Endothelial cell of umbilical vein (primary cell): Measurements from ENCODE around the gene RETREG2. TPM values are rescaled to one million over a fixed set of nuclear protein-coding genes. Genes with fewer than 3 reads are reported as not detected.

ENCODE experiments used
- BruUV-seq: library from RNA; stranded (reverse); fragments of 400-500 nt; replicated peaks from 2 replicates; lab custom pipeline; 2021; lab: Mats Ljungman, UMichigan
- CTCF ChIA-PET: fragments of 300-600, 350-600 bp; sonication (Branson Sonifier 250); formaldehyde crosslinking; loops from one replicate; lab custom pipeline; 2021; ENCODE audit warnings: antibody characterized with exemption, inconsistent platforms; lab: Charles Lee
- POLR2A ChIA-PET: fragments of 300-600, 350-600 bp; sonication (Branson Sonifier 250); formaldehyde crosslinking; loops from one replicate; lab custom pipeline; 2021; ENCODE audit warnings: antibody characterized with exemption, inconsistent platforms; lab: Charles Lee
- DNase-seq: peaks from one replicate; pipeline ENCODE4 v3.0.0-alpha.2; 2011; ENCODE audit warnings: low read depth, low spot score
- FAIRE-seq: peaks from 2 replicates; lab custom pipeline; 2011; peaks lifted over from hg19 to GRCh38; lab: Jason Lieb, UNC
- H2AFZ ChIP-seq: 2 replicates; pipeline ENCODE4 v1.6.0; 2012; ENCODE audit warnings: low read depth, low read length, control low read depth, inconsistent platforms
- H3K27ac ChIP-seq: 2 replicates; pipeline ENCODE4 v1.5.1; 2011; ENCODE audit warnings: low read depth, mild to moderate bottlenecking, control low read depth, low read length, moderate library complexity; ENCODE audit not compliant: insufficient read depth
- H3K27me3 ChIP-seq, 2 experiments: 2 replicates each; pipeline versions ENCODE4 v1.6.0 to v1.6.1; 2011; ENCODE audit warnings: low read length in 2 of 2, mixed read lengths in 1 of 2; ENCODE audit not compliant: control insufficient read depth in 2 of 2, insufficient read depth in 2 of 2
- H3K36me3 ChIP-seq, 2 experiments: 2 replicates in 1 of 2; 3 replicates in 1 of 2; pipeline ENCODE4 v1.5.1; 2011; ENCODE audit warnings: low read length in 2 of 2, mild to moderate bottlenecking in 1 of 2, moderate library complexity in 1 of 2; ENCODE audit not compliant: control insufficient read depth in 2 of 2, insufficient read depth in 2 of 2; ENCODE audit errors: extremely low read depth in 1 of 2
- H3K4me1 ChIP-seq: 3 replicates; pipeline ENCODE4 v1.5.1; 2011; ENCODE audit warnings: mild to moderate bottlenecking, low read length; ENCODE audit not compliant: control insufficient read depth, insufficient read depth; ENCODE audit errors: extremely low read depth
- H3K4me2 ChIP-seq: 2 replicates; pipeline ENCODE4 v1.6.1; 2011; ENCODE audit warnings: low read length, control low read depth, mixed read lengths; ENCODE audit not compliant: insufficient read depth
- H3K4me3 ChIP-seq, 3 experiments: fragments of 200-600 bp in 1 of 3; sonication (generic), shearing (Covaris generic) in 1 of 3; replicated peaks in 1 of 3; 2 replicates each; pipeline ENCODE4 v1.5.1; 2011 to 2016; ENCODE audit warnings: control low read depth in 3 of 3, low read length in 3 of 3, mild to moderate bottlenecking in 2 of 3, inconsistent platforms in 1 of 3, low read depth in 1 of 3, moderate library complexity in 1 of 3; ENCODE audit not compliant: insufficient read depth in 1 of 3
- H3K79me2 ChIP-seq: 2 replicates; pipeline ENCODE4 v1.6.0; 2012; ENCODE audit warnings: low read length, inconsistent platforms; ENCODE audit not compliant: control insufficient read depth, insufficient read depth
- H3K9ac ChIP-seq: replicated peaks from 2 replicates; pipeline ENCODE3; 2011; ENCODE audit warnings: low read length, control low read depth; ENCODE audit not compliant: insufficient read depth; ENCODE audit errors: extremely low read depth
- H3K9me1 ChIP-seq: replicated peaks from 3 replicates; pipeline ENCODE4 v1.6.0; 2011; ENCODE audit warnings: mild to moderate bottlenecking, low read length; ENCODE audit not compliant: control insufficient read depth, insufficient read depth; ENCODE audit errors: extremely low read depth
- H3K9me3 ChIP-seq: replicated peaks from 2 replicates; pipeline ENCODE4 v1.5.1; 2012; ENCODE audit warnings: low read length, inconsistent platforms; ENCODE audit not compliant: control insufficient read depth, insufficient read depth
- H4K20me1 ChIP-seq: replicated peaks from 2 replicates; pipeline ENCODE3; 2011; ENCODE audit warnings: mild to moderate bottlenecking, low read length; ENCODE audit not compliant: control insufficient read depth, insufficient read depth; ENCODE audit errors: extremely low read depth
- CTCF ChIP-seq, 2 donors: IDR thresholded peaks; 1 replicate in 1 of 2; 2 replicates in 1 of 2; pipeline ENCODE4 v1.5.1; 2011; ENCODE audit warnings: low read length in 2 of 2, mild to moderate bottlenecking in 2 of 2, moderate library complexity in 2 of 2, control low read depth in 1 of 2, inconsistent platforms in 1 of 2, low read depth in 1 of 2; ENCODE audit not compliant: insufficient read depth in 1 of 2; ENCODE audit errors: extremely low read depth in 1 of 2
- EZH2 ChIP-seq: IDR thresholded peaks from 2 replicates; pipeline ENCODE4 v1.6.1; 2012; ENCODE audit warnings: borderline replicate concordance, low read depth, mild to moderate bottlenecking, moderate library complexity, low read length, inconsistent platforms; ENCODE audit not compliant: severe bottlenecking
- FOS ChIP-seq: IDR thresholded peaks from 2 replicates; pipeline ENCODE4 v1.6.1; 2011; ENCODE audit warnings: mild to moderate bottlenecking, low read length, moderate library complexity, borderline replicate concordance; ENCODE audit not compliant: insufficient read depth
- GATA2 ChIP-seq: IDR thresholded peaks from 2 replicates; pipeline ENCODE4 v1.7.0; 2011; ENCODE audit warnings: low read depth, mild to moderate bottlenecking, moderate library complexity, mixed read lengths, low read length; ENCODE audit not compliant: insufficient read length, insufficient read depth
- JUN ChIP-seq: IDR thresholded peaks from 2 replicates; pipeline ENCODE4 v1.6.1; 2011; ENCODE audit warnings: borderline replicate concordance, low read depth; ENCODE audit not compliant: insufficient read length, insufficient read depth
- MAX ChIP-seq: IDR thresholded peaks from 2 replicates; pipeline ENCODE4 v1.6.1; 2011; ENCODE audit not compliant: insufficient read depth, insufficient read length
- MYC ChIP-seq: IDR thresholded peaks from one replicate; pipeline ENCODE4 v1.6.1; 2011; ENCODE audit warnings: mild to moderate bottlenecking, low read depth, low read length
- POLR2A ChIP-seq: IDR thresholded peaks from 2 replicates; pipeline ENCODE4 v1.6.1; 2012; ENCODE audit warnings: low read depth, mild to moderate bottlenecking, control low read depth, low read length
- POLR2AphosphoS5 ChIP-seq: IDR thresholded peaks from 2 replicates; pipeline ENCODE4 v1.6.1; 2012; ENCODE audit warnings: low read depth, mild to moderate bottlenecking, control low read depth, low read length, moderate library complexity; ENCODE audit not compliant: insufficient read depth
- dilution Hi-C: fragments of 300-500 bp; cut with MboI; formaldehyde crosslinking; loops from one replicate; pipeline ENCODE4 v1.15.0; 2019; ENCODE audit warnings: low sequenced_read_pairs; ENCODE audit not compliant: extremely low pct_ligation_motif_present
- intact Hi-C: fragments of 100-400 bp; cut with micrococcal nuclease; formaldehyde crosslinking; loops from one replicate; pipeline ENCODE4 v1.10.0; 2022
- polyA plus RNA-seq, 4 experiments: library from polyadenylated mRNA; depleted of rRNA in 3 of 4; stranded (reverse) in 3 of 4; unstranded in 1 of 4; fragments of >200 nt; gene quantifications; 2 replicates each; pipeline versions ENCODE4 v1.2.1 to v1.2.3, GENCODE V29; 2011 to 2012; ENCODE audit warnings: missing spikeins in 1 of 4
- total RNA-seq: library from RNA; stranded (reverse); gene quantifications from 2 replicates; pipeline ENCODE4 v1.2.3, GENCODE V29; 2021

The RETREG2 gene
- total and polyA plus RNA-seq, 2 donors (not counting 3 experiments of a cell fraction or from before 2014, with no cell fraction given), result 59.5 to 76.1 TPM

GRCh38 chr2:219140722-219141121, 37.4 kb upstream of the RETREG2 start:
- TF ChIP-seq MYC, result no peak
- no peak for TF ChIP-seq POLR2A
- no peak for TF ChIP-seq POLR2AphosphoS5
- no peak for TF ChIP-seq FOS
- no peak for TF ChIP-seq MAX
- no peak for TF ChIP-seq JUN
- no peak for TF ChIP-seq GATA2
- no peak for TF ChIP-seq CTCF (IDR thresholded peaks at IDR 0.05; ENCODE audit: extremely low read depth in 1 of 2, insufficient read depth in 1 of 2, low read depth in 1 of 2, low read length in 2 of 2)
- TF ChIP-seq EZH2, result no peak
- H3K79me2 ChIP-seq, result no peaks in the 10 kb centered on the region
- no peak overlapping the region for H2AFZ ChIP-seq
- H4K20me1 ChIP-seq, result no peaks in the 10 kb centered on the region
- no TSS peak for BruUV-seq
- H3K9me1 ChIP-seq, result no peaks in the 10 kb centered on the region
- CTCF ChIA-PET, result interaction anchor here (1.5 kb wide), 1 partner anchor 14 kb away, joined by 8 read pairs; no protein-coding TSS in a partner anchor
- intact Hi-C loops (no loop called here), dilution Hi-C loops (no loop called here)
- POLR2A ChIA-PET, result no interaction called here
- no peak for DNase-seq
- H3K4me1 ChIP-seq, result no peaks in the 10 kb centered on the region
- H3K27ac ChIP-seq, result no peak overlapping the region
- H3K9ac ChIP-seq, result no peak overlapping the region
- H3K4me2 ChIP-seq, result no peak overlapping the region
- H3K36me3 ChIP-seq, result no peaks in the 10 kb centered on the region
- no peak for FAIRE-seq
- no peaks in the 10 kb centered on the region for H3K9me3 ChIP-seq
- no peak overlapping the region for H3K4me3 ChIP-seq
- no peaks in the 10 kb centered on the region for H3K27me3 ChIP-seq
